ENCODE data around the gene DGKD. TPM values are rescaled to one million over a fixed set of nuclear protein-coding genes. Genes with fewer than 3 reads are reported as not detected.
"Not testable (repeated sequence)": the region's sequence is repeated elsewhere in the genome, so short reads cannot be mapped to it uniquely, and the experiment has no call there.

The DGKD gene
- total RNA-seq, 4 donors from 2014 or later = 9.1 to 21.9 (median 17.8) TPM

DNA sequence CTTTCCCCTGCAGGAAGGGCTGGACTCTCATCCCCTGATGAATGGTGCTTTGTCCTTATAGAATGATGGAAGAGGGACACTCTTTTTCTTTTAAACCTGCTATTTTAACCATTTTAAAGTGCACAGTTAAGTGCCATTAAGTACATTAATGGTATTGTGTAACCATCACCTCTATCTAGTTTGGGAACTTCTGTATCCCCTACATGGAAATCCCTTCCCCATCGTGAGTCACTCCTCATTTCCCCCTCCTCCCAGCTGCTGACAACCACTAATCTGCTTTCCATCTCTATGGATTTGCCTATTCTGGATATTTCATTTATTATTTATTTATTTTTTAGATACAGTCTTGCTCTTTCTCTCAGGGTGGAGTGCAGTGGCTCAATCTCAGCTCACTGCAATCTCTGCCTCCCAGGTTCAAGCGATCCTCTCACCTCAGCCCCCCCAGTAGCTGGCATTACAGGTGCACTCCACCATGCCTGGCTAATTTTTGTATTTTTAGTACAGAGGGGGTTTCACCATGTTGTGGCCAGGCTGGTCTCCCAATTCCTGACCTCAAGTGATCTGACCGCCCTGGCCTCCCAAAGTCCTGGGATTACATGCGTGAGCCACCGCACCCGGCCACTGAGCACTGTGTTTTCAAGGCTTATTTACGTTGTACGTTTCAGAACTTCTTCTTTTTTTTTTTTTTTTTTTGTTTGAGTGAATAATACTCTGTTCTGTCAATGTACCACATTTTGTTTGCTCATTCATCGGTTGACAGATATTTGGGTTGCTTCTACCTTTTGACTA, 15.8 kb downstream of the DGKD start:
- TF ChIP-seq, protein P1, sequence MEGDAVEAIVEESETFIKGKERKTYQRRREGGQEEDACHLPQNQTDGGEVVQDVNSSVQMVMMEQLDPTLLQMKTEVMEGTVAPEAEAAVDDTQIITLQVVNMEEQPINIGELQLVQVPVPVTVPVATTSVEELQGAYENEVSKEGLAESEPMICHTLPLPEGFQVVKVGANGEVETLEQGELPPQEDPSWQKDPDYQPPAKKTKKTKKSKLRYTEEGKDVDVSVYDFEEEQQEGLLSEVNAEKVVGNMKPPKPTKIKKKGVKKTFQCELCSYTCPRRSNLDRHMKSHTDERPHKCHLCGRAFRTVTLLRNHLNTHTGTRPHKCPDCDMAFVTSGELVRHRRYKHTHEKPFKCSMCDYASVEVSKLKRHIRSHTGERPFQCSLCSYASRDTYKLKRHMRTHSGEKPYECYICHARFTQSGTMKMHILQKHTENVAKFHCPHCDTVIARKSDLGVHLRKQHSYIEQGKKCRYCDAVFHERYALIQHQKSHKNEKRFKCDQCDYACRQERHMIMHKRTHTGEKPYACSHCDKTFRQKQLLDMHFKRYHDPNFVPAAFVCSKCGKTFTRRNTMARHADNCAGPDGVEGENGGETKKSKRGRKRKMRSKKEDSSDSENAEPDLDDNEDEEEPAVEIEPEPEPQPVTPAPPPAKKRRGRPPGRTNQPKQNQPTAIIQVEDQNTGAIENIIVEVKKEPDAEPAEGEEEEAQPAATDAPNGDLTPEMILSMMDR (IDR thresholded peaks at IDR 0.05) = no peak
- no peak for TF ChIP-seq EP300 (IDR thresholded peaks at IDR 0.05)
- no peak for TF ChIP-seq POLR2AphosphoS5 (IDR thresholded peaks at IDR 0.05)
- TF ChIP-seq POLR2A (IDR thresholded peaks at IDR 0.05) = no peak
- Histone ChIP-seq H3K9me3 (no peaks in the 10 kb centered on the region), H3K4me3 (no peak overlapping the region), H3K27me3 (no peaks in the 10 kb centered on the region), H3K36me3 (peaks cover 0 to 19% of the 10 kb centered on the region in 2 donors), H3K4me1 (peaks cover 0 to 11% (median 0%) of the 10 kb centered on the region in 3 donors), H3K27ac (no peak overlapping the region)
- ATAC-seq = no peak
- 78 to 88% methylated on average over 4 to 9 of the region's 9 CpGs for WGBS, 2 donors (ENCODE audit: low coverage in 1 of 2)

DNA sequence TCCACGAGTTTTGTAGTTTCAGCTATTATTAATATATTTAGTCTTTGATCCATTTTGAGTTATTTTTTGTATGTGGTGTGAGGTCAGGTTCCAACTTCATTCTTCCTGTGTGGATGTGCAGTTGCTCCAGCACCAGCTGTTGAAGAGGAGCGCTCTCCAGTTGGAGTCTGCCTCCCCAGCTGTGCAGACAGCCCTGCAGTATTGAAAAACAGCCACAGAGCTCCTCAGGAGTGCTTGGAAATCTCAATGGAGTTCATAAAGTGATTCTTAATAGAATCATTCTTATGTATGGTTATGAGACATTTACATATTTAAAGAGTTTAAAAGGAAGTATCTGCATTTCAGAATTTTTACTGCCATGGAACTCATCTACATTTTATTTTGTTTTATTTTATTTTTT, 17.3 kb downstream of the DGKD start:
- H3K4me3 ChIP-seq = no peak overlapping the region
- WGBS, 2 donors (ENCODE audit: low coverage in 1 of 2) = 57 to 62% methylated on average over 1 to 2 of the region's 2 CpGs
- peaks cover 0 to 11% (median 0%) of the 10 kb centered on the region in 3 donors for H3K4me1 ChIP-seq
- H3K36me3 ChIP-seq = peaks cover 0 to 19% of the 10 kb centered on the region in 2 donors
- ATAC-seq = no peak
- TF ChIP-seq EP300 (IDR thresholded peaks at IDR 0.05) (no peak), POLR2A (IDR thresholded peaks at IDR 0.05) (no peak), POLR2AphosphoS5 (IDR thresholded peaks at IDR 0.05) (no peak)
- TF ChIP-seq, protein P1 (IDR thresholded peaks at IDR 0.05) = no peak
- no peaks in the 10 kb centered on the region for H3K27me3 ChIP-seq
- H3K9me3 ChIP-seq = no peaks in the 10 kb centered on the region
- H3K27ac ChIP-seq = no peak overlapping the region

DNA sequence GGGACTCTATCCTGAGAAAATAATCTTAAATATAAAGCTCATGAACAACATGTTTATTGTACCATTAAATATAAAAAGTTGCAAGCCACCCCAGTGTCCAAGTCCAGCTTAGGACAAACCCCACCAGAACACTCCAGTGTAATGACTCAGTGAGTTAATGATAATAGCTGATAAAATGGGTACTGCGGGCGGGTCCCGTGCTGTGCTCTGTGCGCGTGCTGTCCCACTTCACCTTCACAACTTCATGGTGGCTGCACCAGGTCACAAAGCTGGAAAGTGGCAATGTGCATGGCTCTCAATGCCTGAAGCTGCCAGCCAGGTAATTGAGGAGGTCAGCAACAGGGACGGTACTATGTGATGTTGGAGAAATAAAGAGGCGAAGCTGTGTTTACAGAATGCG, 18.6 kb downstream of the DGKD start:
- WGBS, 2 donors (ENCODE audit: low coverage in 1 of 2) = 84 to 90% methylated on average over 3 to 4 of the region's 8 CpGs
- TF ChIP-seq, protein P1 (IDR thresholded peaks at IDR 0.05) = no peak
- TF ChIP-seq POLR2AphosphoS5 (IDR thresholded peaks at IDR 0.05) (no peak), POLR2A (IDR thresholded peaks at IDR 0.05) (no peak), EP300 (IDR thresholded peaks at IDR 0.05) (no peak)

DNA sequence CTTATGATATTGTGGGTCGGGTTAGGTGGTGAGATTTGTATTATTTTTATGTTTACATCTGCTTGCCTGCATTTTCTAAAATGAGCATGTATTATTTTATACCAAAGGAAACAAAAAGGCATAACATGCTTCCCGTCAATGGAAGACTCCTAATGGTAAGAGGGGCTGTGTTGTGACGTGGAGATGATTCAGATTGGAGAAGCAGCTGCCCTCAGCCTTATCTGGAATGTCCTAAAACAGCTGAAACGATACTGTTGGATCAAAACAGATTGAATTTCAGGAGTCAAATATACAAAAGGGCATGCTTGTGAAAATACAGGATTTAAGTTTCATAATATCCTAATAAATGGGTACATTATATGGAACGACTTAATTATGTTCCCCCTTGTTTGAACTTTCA, 19.0 kb downstream of the DGKD start:
- TF ChIP-seq POLR2A (IDR thresholded peaks at IDR 0.05) (no peak), EP300 (IDR thresholded peaks at IDR 0.05) (no peak), POLR2AphosphoS5 (IDR thresholded peaks at IDR 0.05) (no peak)
- TF ChIP-seq, protein P1 (IDR thresholded peaks at IDR 0.05) = no peak
- no peak overlapping the region for H3K4me3 ChIP-seq
- WGBS, 2 donors (ENCODE audit: low coverage in 1 of 2) = 86 to 87% methylated on average over 5 of the region's 5 CpGs
- H3K27ac ChIP-seq = no peak overlapping the region
- no peak for ATAC-seq
- peaks cover 0 to 19% of the 10 kb centered on the region in 2 donors for H3K36me3 ChIP-seq
- no peaks in the 10 kb centered on the region for H3K27me3 ChIP-seq
- H3K9me3 ChIP-seq = no peaks in the 10 kb centered on the region
- peaks cover 0 to 11% (median 0%) of the 10 kb centered on the region in 3 donors for H3K4me1 ChIP-seq

More for the DNA sequence above, 18.6 kb downstream of the DGKD start:
- Histone ChIP-seq H3K27me3 (no peaks in the 10 kb centered on the region), H3K4me3 (no peak overlapping the region), H3K27ac (no peak overlapping the region), H3K4me1 (peaks cover 0 to 11% (median 0%) of the 10 kb centered on the region in 3 donors), H3K36me3 (peaks cover 0 to 19% of the 10 kb centered on the region in 2 donors), H3K9me3 (no peaks in the 10 kb centered on the region)
- ATAC-seq = no peak

DNA sequence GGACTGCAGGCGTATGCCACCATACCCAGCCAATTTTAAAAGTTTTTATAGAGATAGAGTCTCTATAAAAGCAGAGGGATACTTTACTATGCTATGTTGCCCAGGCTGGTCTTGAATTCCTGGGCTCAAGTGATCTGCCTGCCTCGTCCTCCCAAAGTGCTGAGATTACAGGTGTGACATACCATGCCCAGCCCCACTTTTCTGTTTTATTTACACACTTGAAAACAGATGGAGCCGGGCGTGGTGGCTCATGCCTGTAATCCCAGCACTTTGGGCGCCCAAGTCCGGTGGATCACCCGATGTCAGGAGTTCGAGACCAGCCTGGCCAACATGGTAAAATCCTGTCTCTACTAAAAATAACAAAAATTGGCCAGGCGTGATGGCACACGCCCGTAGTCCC, 20.5 kb downstream of the DGKD start:
- H3K27me3 ChIP-seq, H3K9me3 ChIP-seq, ATAC-seq, H3K27ac ChIP-seq, H3K4me1 ChIP-seq, H3K4me3 ChIP-seq: not testable (repeated sequence)
- H3K36me3 ChIP-seq = peaks cover 0 to 19% of the 10 kb centered on the region in 2 donors
- WGBS, 2 donors (ENCODE audit: low coverage in 1 of 2) = 60 to 96% methylated on average over 1 to 4 of the region's 11 CpGs

Data from gastroesophageal sphincter (tissue), 4 donors.